GM19193 (cell line): Measurements from ENCODE around the gene PPCDC.

Experiments used
- POLR2A ChIP-seq: IDR thresholded peaks from 4 replicates; pipeline ENCODE4 v1.6.1; 2011; ENCODE audit not compliant: insufficient read depth, insufficient read length; ENCODE audit errors: extremely low read depth

PPCDC gene

GRCh38 chr15:75051191-75051608 is 27.8 kb downstream of the PPCDC start:
- TF ChIP-seq POLR2A = no peak

- TF ChIP-seq POLR2A = no peak
Observed at GRCh38 chr15:75051711-75052110, 28.3 kb downstream of the PPCDC start.

GRCh38 chr15:75052972-75053747 is 29.8 kb downstream of the PPCDC start:
- TF ChIP-seq POLR2A = no peak

GRCh38 chr15:75053748-75054125 is 30.3 kb downstream of the PPCDC start:
- no peak for TF ChIP-seq POLR2A

GRCh38 chr15:75054172-75054897 is 30.9 kb downstream of the PPCDC start:
- no peak for TF ChIP-seq POLR2A

GRCh38 chr15:75056036-75056435 is 32.6 kb downstream of the PPCDC start:
- no peak for TF ChIP-seq POLR2A

GRCh38 chr15:75058127-75058905 is 34.9 kb downstream of the PPCDC start:
- no peak for TF ChIP-seq POLR2A

GRCh38 chr15:75059607-75060006 is 36.2 kb downstream of the PPCDC start:
- no peak for TF ChIP-seq POLR2A

- TF ChIP-seq POLR2A = no peak
Observed at GRCh38 chr15:75061272-75061671, 37.9 kb downstream of the PPCDC start.

- no peak for TF ChIP-seq POLR2A
Observed at GRCh38 chr15:75062706-75063105, 39.3 kb downstream of the PPCDC start.

GRCh38 chr15:75063338-75063737 is 39.9 kb downstream of the PPCDC start:
- no peak for TF ChIP-seq POLR2A

GRCh38 chr15:75063889-75064288 is 40.5 kb downstream of the PPCDC start:
- TF ChIP-seq POLR2A = no peak

- no peak for TF ChIP-seq POLR2A
Observed at GRCh38 chr15:75064846-75065245, 41.5 kb downstream of the PPCDC start.

GRCh38 chr15:75065467-75065850 is 42.1 kb downstream of the PPCDC start:
- TF ChIP-seq POLR2A = no peak

GRCh38 chr15:75065851-75066509 is 42.6 kb downstream of the PPCDC start:
- TF ChIP-seq POLR2A = no peak
